ENCODE data around the gene ARSK. TPM values are rescaled to one million over a fixed set of nuclear protein-coding genes. Genes with fewer than 3 reads are reported as not detected.
A peak's percentile ranks its signal among the peaks of the same experiment; 100 is the strongest.

The ARSK gene
- total and polyA plus RNA-seq, 2 of the 4 experiments (the other 2 are of a cell fraction), result 15.1 to 22.0 TPM

- peak overlapping the region; percentile 64; the same call in 1 of the 2 replicates for H4K5ac ChIP-seq (ENCODE audit: low read depth, low read length)
- peak overlapping the region in 1 of 2 experiments; percentile 95; a peak in 3 of 4 replicates for H4K8ac ChIP-seq (ENCODE audit: low read depth in 2 of 2, low read length in 2 of 2)
- H2BK5ac ChIP-seq (ENCODE audit: low read depth, low read length, poor library complexity, severe bottlenecking), result peak overlapping the region; percentile 57
- intact Hi-C loops (cut with micrococcal nuclease) (no loop called here), in situ Hi-C loops (cut with MboI; ENCODE audit: low sequenced_read_pairs) (loop anchor here (25.0 kb wide), 1 partner anchor 681 kb away; no protein-coding TSS in a partner anchor), dilution Hi-C loops (cut with HindIII; ENCODE audit: low sequenced_read_pairs, unreplicated experiment) (no loop called here)
- H2BK15ac ChIP-seq (ENCODE audit: low read depth, low read length), result peak overlapping the region; percentile 36; the same call in 1 of the 3 replicates
- H3K18ac ChIP-seq (ENCODE audit: low read depth, low read length), result peak overlapping the region; percentile 27; the same call in 1 of the 2 replicates
- H3K4me1 ChIP-seq (ENCODE audit: control insufficient read depth, insufficient read depth, low read length), result peaks cover 2% of the 10 kb centered on the region
- no peak overlapping the region; the same call in 1 of the 2 replicates for H2AK5ac ChIP-seq (ENCODE audit: low read depth, low read length)
- no TSS peak for BruUV-seq (replicated peaks)
- WGBS, 2 experiments (ENCODE audit: extremely low coverage in 2 of 2, insufficient read length in 1 of 2), result no CpG with 5 or more reads among the region's 2 CpGs
- H3K36me3 ChIP-seq (ENCODE audit: control insufficient read depth, insufficient read depth, low read length), result no peaks in the 10 kb centered on the region
- H3K9ac ChIP-seq (ENCODE audit: low read depth, low read length), result no peak overlapping the region
- H2BK20ac ChIP-seq (ENCODE audit: low read depth, low read length), result peak overlapping the region; percentile 83
- peak overlapping the region; percentile 20 for H3K14ac ChIP-seq (replicated peaks; ENCODE audit: low read depth, low read length)
- DNase-seq (peak; percentile 89), ATAC-seq (ENCODE audit: low read depth) (peak; percentile 67)
- TF ChIP-seq RCOR1 (IDR thresholded peaks at IDR 0.05; ENCODE audit: insufficient replicate concordance, low read length) (no peak), CEBPB (IDR thresholded peaks at IDR 0.05; ENCODE audit: low read depth, low read length) (peak; percentile 36; the same call in 1 of the 2 replicates), RFX5 (IDR thresholded peaks at IDR 0.05; ENCODE audit: low read depth, low read length) (no peak), FOS (IDR thresholded peaks at IDR 0.05; ENCODE audit: low read depth, low read length) (peak; percentile 7; the same call in 1 of the 2 replicates), USF2 (IDR thresholded peaks at IDR 0.05; ENCODE audit: low read depth, low read length) (no peak)
- peak overlapping the region; percentile 69; the same call in 1 of the 2 replicates for H2BK120ac ChIP-seq (ENCODE audit: low read depth, low read length)
- H4K20me1 ChIP-seq (ENCODE audit: insufficient read depth, low read length), result no peaks in the 10 kb centered on the region
- peak overlapping the region; percentile 72 for H3K4me2 ChIP-seq (ENCODE audit: low read depth, low read length)
- H3K23ac ChIP-seq (ENCODE audit: low read depth, low read length), result no peak overlapping the region; the same call in 1 of the 2 replicates
- no peak overlapping the region for H3K27ac ChIP-seq (ENCODE audit: insufficient read depth, low read length)
- H3K56ac ChIP-seq (ENCODE audit: extremely low read depth, insufficient read depth, low read length), result no peak overlapping the region
- H3K4ac ChIP-seq (ENCODE audit: low read depth, low read length), result peak overlapping the region; percentile 72; the same call in 1 of the 2 replicates
- H2AK9ac ChIP-seq (replicated peaks; ENCODE audit: low read depth, low read length, poor library complexity), result no peak overlapping the region
- CTCF ChIA-PET, result interaction anchor here (0.6 kb wide), 1 partner anchor 11 kb away, joined by 3 read pairs; no protein-coding TSS in a partner anchor
- H3K79me1 ChIP-seq (ENCODE audit: low read depth in 1 of 2, low read length in 2 of 2), result no peaks in the 10 kb centered on the region
- H2AFZ ChIP-seq (replicated peaks; ENCODE audit: low read length, poor library complexity), result no peak overlapping the region
- H3K4me3 ChIP-seq (ENCODE audit: insufficient read depth, low read depth, low read length), result no peak overlapping the region
- no peak overlapping the region; the same call in 1 of the 2 replicates for H4K91ac ChIP-seq (ENCODE audit: insufficient read depth, low read depth, low read length)
- H3K9me3 ChIP-seq (ENCODE audit: control insufficient read depth, insufficient read depth, low read length), result no peaks in the 10 kb centered on the region
- POLR2A ChIA-PET (ENCODE audit: unreplicated experiment), result no interaction called here
- peaks cover 3% of the 10 kb centered on the region; the same call in 1 of the 2 replicates for H3K9me1 ChIP-seq (ENCODE audit: insufficient read depth, low read length)
- H3K27me3 ChIP-seq (ENCODE audit: control insufficient read depth, insufficient read depth, low read length), result no peaks in the 10 kb centered on the region
Measured at GRCh38 chr5:95631255-95631958, 76.5 kb downstream of the ARSK start.
